MM.1S (cell line): ENCODE measurements around the gene FGF14.

Source experiments
- EZH2 ChIP-seq: fragments of 300-600 bp; sonication (generic); optimal IDR thresholded peaks from 2 replicates; pipeline ENCODE3; 2017; ENCODE audit warnings: low read depth, mild to moderate bottlenecking, antibody characterized with exemption, low read length, mixed read lengths
- EZH2phosphoT487 ChIP-seq: fragments of 300-600 bp; sonication (generic); IDR thresholded peaks from 2 replicates; pipeline ENCODE4 v1.6.1; 2018; ENCODE audit warnings: antibody characterized with exemption, low read length
- TF ChIP-seq, protein P1 (sequence below): fragments of 300-600 bp; sonication (generic); IDR thresholded peaks from 2 replicates; pipeline ENCODE4 v1.5.1; 2016; ENCODE audit warnings: antibody characterized with exemption, low read length, mixed read lengths

DNA sequence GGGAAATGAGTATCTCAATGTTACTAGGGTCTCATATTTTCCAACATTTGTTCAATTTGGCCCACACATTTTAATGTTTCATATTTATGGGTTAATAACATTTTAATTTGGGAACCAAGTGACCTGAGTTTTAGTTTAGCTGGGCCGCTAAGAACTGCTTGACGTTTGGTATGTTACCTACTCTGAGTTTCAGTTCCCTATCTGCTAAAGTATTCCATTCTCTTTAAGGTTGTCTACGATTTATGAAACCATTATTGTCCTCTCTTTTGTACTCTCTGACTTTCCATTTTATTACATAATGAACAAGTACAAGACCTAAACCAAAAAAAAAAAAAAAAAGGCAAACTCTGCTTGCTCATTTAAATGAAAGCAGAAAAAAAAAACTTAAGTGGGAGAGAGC lies 89.9 kb downstream of the FGF14 start:
- TF ChIP-seq, protein P1, sequence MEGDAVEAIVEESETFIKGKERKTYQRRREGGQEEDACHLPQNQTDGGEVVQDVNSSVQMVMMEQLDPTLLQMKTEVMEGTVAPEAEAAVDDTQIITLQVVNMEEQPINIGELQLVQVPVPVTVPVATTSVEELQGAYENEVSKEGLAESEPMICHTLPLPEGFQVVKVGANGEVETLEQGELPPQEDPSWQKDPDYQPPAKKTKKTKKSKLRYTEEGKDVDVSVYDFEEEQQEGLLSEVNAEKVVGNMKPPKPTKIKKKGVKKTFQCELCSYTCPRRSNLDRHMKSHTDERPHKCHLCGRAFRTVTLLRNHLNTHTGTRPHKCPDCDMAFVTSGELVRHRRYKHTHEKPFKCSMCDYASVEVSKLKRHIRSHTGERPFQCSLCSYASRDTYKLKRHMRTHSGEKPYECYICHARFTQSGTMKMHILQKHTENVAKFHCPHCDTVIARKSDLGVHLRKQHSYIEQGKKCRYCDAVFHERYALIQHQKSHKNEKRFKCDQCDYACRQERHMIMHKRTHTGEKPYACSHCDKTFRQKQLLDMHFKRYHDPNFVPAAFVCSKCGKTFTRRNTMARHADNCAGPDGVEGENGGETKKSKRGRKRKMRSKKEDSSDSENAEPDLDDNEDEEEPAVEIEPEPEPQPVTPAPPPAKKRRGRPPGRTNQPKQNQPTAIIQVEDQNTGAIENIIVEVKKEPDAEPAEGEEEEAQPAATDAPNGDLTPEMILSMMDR = no peak
- TF ChIP-seq EZH2 (no peak), EZH2phosphoT487 (no peak)
